Activated CD4-positive, CD25-positive, alpha-beta regulatory T cell (primary cell): Measurements from ENCODE around the gene ZNRD2.

Experiments
- DNase-seq, 4 experiments: peaks; one replicate each; lab custom pipeline; 2025; lab: John Stamatoyannopoulos, UW

ZNRD2 gene

GRCh38 chr11:65573391-65574079 is 3.3 kb downstream of the ZNRD2 start:
- no peak for DNase-seq

GRCh38 chr11:65574109-65574810 is 4.0 kb downstream of the ZNRD2 start:
- DNase-seq = peak; percentile 72 to 82 (median 78)

GRCh38 chr11:65574811-65575567 is 4.7 kb downstream of the ZNRD2 start:
- DNase-seq = no peak

DNA sequence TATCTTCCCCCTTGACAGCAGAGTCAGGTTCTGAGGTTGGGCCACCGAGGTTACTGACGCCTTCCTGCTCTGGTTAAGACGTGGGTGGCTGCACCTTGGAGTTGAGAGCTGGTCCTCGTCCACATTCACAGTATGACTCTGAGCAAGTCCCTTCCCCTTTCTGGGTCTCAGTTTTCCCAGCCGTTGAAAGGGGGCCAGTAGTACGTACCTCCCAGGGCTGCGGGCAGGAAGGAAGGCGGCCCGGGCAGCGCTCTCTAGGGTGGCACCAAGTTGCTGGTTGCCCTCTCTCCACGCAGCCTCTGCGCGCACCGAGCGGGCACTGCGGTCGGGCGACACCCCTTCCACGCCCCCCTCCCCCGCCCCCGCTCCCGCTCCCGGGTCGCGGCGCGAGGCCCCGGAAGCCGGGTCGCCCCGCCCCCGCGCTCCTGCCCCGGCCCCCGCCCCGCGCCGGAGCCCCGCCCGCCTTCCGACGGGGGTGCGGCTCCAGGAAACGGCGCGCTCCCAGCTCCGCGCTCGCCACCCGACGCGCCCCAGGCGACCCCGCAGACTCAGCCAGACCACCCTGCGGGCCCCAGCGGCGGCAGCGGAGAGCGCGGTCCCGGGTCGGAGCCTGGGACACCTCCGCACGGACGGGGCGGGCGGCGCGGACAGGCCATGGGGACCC is 5.4 kb downstream of the ZNRD2 start, which contains the start of gene EHBP1L1:
Gene EHBP1L1 (plus strand): TSS at position 486 of the 664 bp plus-strand sequence. CDS start 250 bp downstream, outside the sequence.
- peak; percentile 37 to 72 (median 54) for DNase-seq

DNA sequence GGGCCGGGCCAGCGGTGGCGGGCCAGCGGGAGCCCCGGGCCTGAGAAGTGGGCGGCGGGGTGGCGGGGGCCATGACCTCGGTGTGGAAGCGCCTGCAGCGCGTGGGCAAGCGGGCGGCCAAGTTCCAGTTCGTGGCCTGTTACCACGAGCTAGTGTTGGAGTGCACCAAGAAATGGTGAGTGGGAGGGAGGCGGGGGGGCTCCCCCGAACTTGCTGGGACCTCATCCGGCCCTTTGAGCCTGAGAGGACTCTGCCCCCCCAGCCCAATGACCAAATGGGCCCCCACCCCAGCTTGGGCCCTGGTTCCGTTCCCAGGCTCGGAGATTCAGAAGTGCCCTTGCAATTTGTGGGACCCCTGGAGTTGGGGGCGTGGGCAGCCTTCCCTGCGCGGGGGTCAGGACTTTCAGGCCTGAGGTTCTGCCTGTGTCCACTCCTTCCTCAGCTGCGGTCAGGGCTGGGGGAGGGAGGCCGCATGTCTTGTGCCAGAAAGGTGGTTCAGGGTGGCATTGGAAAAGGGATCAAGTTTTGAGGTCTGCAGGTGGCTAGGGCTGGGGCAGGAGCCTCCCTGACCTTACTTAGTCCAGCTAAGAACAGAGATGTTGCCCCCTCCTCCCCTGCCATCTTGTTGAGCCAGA is 6.1 kb downstream of the ZNRD2 start:
- no peak for DNase-seq

GRCh38 chr11:65576867-65577755 is 6.8 kb downstream of the ZNRD2 start:
- DNase-seq = no peak

GRCh38 chr11:65577756-65578109 is 7.5 kb downstream of the ZNRD2 start:
- no peak for DNase-seq

GRCh38 chr11:65578134-65578533 is 7.9 kb downstream of the ZNRD2 start:
- no peak for DNase-seq

DNA sequence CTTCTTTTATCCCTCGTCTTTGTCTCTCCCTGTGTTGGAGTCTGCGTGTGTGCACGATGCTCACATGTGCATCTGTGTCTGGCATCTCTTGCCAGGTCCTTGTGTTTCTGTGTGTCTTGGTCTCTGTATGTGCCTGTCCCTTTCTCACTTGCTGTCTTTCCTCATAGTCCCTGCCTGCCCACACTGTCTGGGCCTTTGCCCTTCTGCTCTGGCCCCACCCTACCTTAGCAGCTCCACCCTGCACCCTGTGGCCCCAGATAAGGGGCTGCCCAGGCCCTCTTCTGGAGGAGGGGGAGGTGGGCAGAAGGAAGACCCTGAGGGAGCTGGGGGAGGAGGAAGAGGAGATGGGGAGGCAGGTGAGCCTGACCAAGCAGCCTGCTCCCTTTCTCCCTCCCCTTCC is 8.4 kb downstream of the ZNRD2 start:
- no peak for DNase-seq

DNA sequence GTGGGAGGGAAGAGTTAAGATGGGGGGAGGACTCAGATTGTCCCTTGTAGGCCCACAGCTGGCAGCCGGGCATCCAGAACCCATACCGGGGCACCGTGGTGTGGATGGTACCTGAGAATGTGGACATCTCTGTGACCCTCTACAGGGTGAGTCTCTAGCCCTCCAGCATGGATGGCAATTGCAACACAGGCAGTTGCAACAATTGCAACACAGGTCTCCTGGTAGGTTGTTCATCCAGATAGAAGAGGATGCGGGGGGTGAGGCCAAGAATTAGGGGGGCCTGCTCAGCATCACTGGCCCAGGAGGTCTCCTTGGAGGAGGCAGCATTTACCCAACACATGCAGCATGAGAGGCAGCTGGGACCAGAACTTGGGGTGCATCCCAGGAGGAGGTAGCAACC is 9.0 kb downstream of the ZNRD2 start:
- no peak for DNase-seq

DNA sequence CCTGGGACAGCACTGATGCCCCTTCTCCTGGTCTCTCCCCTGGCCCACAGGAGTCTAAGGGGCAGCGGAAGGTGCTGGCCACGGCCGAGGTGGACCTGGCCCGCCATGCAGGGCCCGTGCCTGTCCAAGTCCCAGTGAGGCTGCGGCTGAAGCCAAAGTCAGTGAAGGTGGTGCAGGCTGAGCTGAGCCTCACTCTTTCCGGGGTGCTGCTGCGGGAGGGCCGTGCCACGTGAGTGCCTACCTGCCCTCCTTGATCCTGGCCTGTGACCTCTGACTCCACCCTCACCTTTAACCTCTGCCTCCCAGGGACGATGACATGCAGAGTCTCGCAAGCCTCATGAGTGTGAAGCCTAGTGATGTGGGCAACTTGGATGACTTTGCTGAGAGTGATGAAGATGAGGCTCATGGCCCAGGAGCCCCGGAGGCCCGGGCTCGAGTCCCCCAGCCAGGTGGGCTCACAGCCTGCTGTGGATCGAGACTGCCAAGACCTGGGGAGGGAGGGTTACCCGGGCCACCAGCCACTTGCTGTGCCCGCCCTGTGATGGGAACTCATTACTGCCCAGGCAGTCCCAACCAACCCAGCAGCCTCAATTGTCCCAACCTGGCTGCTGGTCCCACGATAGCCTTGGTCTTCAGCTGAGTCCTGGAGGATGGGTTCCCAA is 9.9 kb downstream of the ZNRD2 start:
- DNase-seq = no peak

GRCh38 chr11:65580756-65581155 is 10.5 kb downstream of the ZNRD2 start:
- no peak for DNase-seq

DNA sequence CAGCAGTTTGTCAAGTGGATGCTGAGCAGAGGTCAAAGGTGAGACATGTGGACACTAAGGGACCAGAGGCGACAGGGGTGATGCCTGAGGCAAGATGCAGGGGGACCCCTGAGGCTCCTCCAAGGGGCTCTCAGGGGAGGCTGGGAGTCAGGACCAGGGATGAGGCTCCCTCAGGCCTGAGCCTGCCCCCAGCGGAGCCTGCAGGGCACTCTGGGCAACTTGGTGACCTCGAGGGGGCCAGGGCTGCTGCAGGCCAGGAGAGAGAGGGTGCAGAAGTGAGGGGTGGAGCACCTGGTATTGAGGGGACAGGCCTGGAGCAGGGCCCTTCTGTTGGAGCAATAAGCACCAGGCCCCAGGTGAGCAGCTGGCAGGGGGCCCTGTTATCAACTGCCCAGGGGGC is 11.7 kb downstream of the ZNRD2 start:
- DNase-seq = no peak

DNA sequence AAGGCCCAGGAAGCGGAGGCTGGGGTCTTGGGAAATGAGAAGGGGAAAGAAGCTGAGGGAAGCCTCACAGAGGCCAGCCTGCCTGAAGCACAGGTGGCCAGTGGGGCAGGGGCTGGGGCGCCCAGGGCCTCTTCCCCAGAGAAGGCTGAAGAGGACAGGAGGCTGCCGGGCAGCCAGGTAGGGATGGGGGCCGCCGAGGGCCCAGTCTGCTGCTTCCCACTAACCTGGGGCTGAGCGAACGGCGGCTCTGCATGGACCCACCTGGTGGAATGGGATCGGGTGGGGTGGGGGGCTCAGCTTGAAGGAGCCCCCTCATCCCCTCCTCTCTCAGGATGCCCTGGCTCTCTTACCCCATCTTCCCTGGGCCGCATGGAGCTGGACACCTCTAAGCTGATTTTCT is 13.3 kb downstream of the ZNRD2 start:
- no peak for DNase-seq

- DNase-seq = no peak
Measured at GRCh38 chr11:65584106-65584505, 13.8 kb downstream of the ZNRD2 start.

DNA sequence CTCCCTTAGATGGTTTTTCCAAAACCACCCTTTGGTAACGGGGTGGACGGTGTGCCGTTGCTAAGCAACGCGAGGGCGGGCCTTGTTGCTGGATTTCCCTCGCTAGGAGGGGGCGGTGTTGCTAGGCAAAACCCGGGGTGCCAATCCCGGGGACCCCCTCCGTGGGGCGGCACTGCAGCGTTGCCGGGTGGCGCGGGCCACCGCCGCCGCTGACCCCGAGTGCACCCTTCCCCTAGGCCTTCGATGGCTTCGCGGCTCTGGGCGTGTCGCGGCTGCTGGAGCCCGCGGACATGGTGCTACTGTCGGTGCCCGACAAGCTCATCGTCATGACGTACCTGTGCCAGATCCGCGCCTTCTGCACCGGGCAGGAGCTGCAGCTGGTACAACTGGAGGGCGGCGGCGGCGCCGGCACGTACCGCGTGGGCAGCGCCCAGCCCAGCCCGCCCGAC is 14.5 kb downstream of the ZNRD2 start:
- DNase-seq = no peak

DNA sequence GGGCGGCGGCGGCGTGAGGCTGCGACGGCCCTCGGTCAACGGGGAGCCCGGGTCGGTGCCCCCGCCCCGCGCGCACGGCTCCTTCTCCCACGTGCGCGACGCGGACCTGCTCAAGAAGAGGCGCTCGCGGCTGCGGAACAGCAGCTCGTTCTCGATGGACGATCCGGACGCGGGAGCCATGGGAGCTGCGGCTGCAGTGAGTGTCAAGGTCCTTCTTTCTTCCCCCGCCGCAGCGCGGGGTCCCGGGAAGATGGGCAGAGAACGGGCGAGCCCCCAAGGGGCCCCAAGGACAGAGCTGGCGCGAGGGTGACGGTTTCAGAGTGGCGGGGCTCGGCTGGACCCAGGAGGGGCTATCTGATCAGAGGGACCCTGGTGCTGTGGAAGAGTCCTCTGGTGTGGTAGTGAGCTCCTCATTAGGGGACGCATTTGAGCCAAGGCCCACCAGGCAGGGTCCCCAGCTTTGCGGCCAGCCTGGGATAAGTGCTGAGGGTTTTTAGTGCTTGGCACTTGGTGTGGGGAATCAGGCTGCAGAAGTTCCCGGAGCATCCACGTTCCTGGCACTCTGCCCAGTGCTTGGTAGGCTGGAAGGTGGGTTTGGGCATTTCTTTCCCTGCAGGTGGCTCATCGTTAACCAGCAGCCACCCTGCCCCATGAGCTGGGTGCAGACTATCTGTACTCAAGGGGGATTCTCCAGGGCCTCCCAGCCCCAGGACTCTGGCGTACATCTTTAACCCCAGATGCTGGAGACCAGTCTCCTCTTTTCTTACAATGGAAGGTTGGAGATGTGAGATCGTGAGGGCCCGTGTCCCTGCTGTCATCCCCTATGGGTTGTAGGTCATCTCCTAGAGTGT is 15.3 kb downstream of the ZNRD2 start:
- DNase-seq = no peak

GRCh38 chr11:65586247-65586630 is 16.0 kb downstream of the ZNRD2 start:
- DNase-seq = no peak

GRCh38 chr11:65586676-65587075 is 16.4 kb downstream of the ZNRD2 start:
- no peak for DNase-seq
